Osteocyte (in vitro differentiated cells): ENCODE results near the gene PML. TPM values are rescaled to one million over a fixed set of nuclear protein-coding genes. Genes with fewer than 3 reads are reported as not detected.

Experiments
- DNase-seq: peaks from one replicate; pipeline ENCODE4 v3.0.0; 2021; ENCODE audit warnings: mixed read lengths; ENCODE audit not compliant: unreplicated experiment; ENCODE audit errors: extremely low spot score
- H3K27ac Mint-ChIP-seq: one replicate; pipeline ENCODE4 v1.8.0; 2021; ENCODE audit warnings: mild to moderate bottlenecking, mixed read lengths; ENCODE audit not compliant: unreplicated experiment
- H3K27me3 Mint-ChIP-seq: one replicate; pipeline ENCODE4 v1.8.0; 2021; ENCODE audit warnings: mixed read lengths; ENCODE audit not compliant: unreplicated experiment
- H3K36me3 Mint-ChIP-seq: one replicate; pipeline ENCODE4 v1.8.0; 2021; ENCODE audit warnings: mixed read lengths; ENCODE audit not compliant: unreplicated experiment
- H3K4me1 Mint-ChIP-seq: one replicate; pipeline ENCODE4 v1.8.0; 2021; ENCODE audit warnings: mixed read lengths; ENCODE audit not compliant: unreplicated experiment
- H3K4me3 Mint-ChIP-seq: one replicate; pipeline ENCODE4 v1.8.0; 2021; ENCODE audit warnings: mild to moderate bottlenecking, moderate library complexity, mixed read lengths; ENCODE audit not compliant: unreplicated experiment
- H3K9me3 Mint-ChIP-seq: one replicate; pipeline ENCODE4 v1.8.0; 2021; ENCODE audit warnings: mixed read lengths; ENCODE audit not compliant: unreplicated experiment
- long read RNA-seq: library from polyadenylated mRNA; unstranded; transcript quantifications from one replicate; pipeline ENCODE4 v2.0.0, GENCODE V29; 2021
- total RNA-seq: library from RNA; stranded (reverse); gene quantifications from 2 replicates; pipeline ENCODE4 v1.2.1, GENCODE V29; 2021
- TF ChIP-seq, protein P1 (sequence below): fragments of 200-600 bp; sonication (generic); IDR thresholded peaks from 2 replicates; pipeline ENCODE4 v1.5.0; 2021; ENCODE audit warnings: antibody characterized with exemption, mild to moderate bottlenecking, moderate library complexity

PML gene
- total RNA-seq: 60.6 and 63.1 TPM in 2 replicates
- long read RNA-seq, partial matches to known transcripts: 1 of 4 reads
- long read RNA-seq, other reads (novel, unspliced or antisense): 3 of 4 reads

GRCh38 chr15:73994413-73994883 is at the start of gene PML:
PML (plus strand) TSS chr15:73994716; CDS start chr15:73994813, 97 bp downstream.
- Mint-ChIP-seq H3K4me1 (peaks cover 66% of the 10 kb centered on the region), H3K27ac (peak within 1 kb of the TSS; percentile 93), H3K4me3 (peak within 1 kb of the TSS; percentile 95), H3K36me3 (peaks cover 11% of the 10 kb centered on the region), H3K27me3 (no peaks in the 10 kb centered on the region), H3K9me3 (no peaks in the 10 kb centered on the region)
- TF ChIP-seq, protein P1, sequence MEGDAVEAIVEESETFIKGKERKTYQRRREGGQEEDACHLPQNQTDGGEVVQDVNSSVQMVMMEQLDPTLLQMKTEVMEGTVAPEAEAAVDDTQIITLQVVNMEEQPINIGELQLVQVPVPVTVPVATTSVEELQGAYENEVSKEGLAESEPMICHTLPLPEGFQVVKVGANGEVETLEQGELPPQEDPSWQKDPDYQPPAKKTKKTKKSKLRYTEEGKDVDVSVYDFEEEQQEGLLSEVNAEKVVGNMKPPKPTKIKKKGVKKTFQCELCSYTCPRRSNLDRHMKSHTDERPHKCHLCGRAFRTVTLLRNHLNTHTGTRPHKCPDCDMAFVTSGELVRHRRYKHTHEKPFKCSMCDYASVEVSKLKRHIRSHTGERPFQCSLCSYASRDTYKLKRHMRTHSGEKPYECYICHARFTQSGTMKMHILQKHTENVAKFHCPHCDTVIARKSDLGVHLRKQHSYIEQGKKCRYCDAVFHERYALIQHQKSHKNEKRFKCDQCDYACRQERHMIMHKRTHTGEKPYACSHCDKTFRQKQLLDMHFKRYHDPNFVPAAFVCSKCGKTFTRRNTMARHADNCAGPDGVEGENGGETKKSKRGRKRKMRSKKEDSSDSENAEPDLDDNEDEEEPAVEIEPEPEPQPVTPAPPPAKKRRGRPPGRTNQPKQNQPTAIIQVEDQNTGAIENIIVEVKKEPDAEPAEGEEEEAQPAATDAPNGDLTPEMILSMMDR: no peak
- peak; percentile 96 for DNase-seq

DNA sequence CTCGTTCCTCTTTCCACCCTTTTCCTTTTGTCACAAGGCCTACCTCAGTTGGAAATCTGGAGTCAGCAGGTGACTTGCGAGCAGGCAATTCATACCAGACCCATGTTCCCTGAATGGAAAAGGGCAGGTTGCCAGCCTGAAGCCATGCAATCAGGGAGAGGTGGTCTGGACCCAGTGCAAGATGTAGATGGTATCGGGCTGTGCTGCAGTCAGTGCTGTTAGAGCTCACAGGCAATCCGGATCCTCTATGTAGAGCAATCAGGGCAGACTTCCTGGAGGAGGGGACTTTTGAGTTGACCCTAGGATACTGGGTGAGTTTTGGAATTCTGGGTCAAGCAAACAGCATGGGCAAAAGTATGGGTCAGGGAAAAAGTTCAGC is 49.4 kb upstream of the PML start:
- DNase-seq: no peak
- H3K27ac Mint-ChIP-seq: no peak overlapping the region
- TF ChIP-seq, protein P1: no peak
- no peak overlapping the region for H3K4me3 Mint-ChIP-seq
- H3K36me3 Mint-ChIP-seq: peaks cover 44% of the 10 kb centered on the region
- peaks cover 50% of the 10 kb centered on the region for H3K4me1 Mint-ChIP-seq
- no peaks in the 10 kb centered on the region for H3K9me3 Mint-ChIP-seq
- no peaks in the 10 kb centered on the region for H3K27me3 Mint-ChIP-seq

DNA sequence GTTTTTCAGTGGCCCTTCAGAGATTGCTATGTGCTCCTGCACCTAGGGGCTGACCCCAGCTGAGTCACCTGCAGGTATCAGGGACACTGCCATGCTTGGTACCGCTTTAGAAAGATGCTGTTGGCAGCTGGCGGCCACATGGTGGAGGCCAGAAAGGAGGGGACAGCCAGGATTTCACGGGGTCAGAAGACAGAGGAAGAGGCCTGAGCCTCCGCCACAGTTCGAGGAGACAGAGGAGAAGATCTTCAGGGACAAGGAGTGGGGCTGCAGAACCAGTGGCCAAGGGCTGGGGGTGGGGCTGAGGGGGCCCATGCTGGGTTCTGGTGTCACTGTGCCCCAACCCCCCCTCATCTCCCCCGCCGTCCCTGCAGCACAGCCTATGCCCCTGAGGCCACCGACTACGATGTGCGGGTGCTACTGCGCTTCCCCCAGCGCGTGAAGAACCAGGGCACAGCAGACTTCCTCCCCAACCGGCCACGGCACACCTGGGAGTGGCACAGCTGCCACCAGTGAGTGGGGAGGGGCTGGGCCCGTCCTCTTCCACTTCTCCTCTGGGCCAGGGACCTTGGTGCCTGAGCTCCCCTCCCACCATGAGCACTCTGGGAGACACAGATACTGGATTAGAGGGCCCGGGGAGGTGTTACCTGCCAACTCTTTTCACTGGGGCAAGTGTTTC is 48.3 kb upstream of the PML start:
- peaks cover 50% of the 10 kb centered on the region for H3K4me1 Mint-ChIP-seq
- H3K36me3 Mint-ChIP-seq: peaks cover 44% of the 10 kb centered on the region
- H3K27ac Mint-ChIP-seq: no peak overlapping the region
- H3K4me3 Mint-ChIP-seq: no peak overlapping the region
- no peak for DNase-seq
- H3K27me3 Mint-ChIP-seq: no peaks in the 10 kb centered on the region
- TF ChIP-seq, protein P1: no peak
- H3K9me3 Mint-ChIP-seq: no peaks in the 10 kb centered on the region

DNA sequence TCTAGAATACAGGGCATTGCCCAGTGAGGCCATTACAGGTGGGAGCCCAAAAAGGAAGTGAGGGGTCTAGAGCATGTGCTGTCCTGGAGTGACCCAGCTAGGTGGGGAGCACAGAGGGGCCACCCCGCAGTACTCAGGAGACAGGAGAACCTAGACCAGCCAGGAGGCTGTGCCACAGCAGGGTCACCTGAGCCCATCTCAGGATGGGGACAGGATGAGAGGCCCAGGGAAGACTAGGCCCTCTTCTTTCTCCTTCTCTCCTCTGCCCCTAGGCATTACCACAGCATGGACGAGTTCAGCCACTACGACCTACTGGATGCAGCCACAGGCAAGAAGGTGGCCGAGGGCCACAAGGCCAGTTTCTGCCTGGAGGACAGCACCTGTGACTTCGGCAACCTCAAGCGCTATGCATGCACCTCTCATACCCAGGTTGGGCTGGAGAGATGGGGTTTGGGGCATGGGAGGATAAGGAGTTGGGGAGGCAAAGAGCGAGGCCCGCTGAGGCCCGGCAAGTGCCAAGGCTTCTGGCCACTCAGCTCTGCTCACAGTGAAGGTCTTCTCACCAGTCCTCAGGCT is 47.6 kb upstream of the PML start:
- no peak for DNase-seq
- Mint-ChIP-seq H3K27ac (no peak overlapping the region), H3K9me3 (no peaks in the 10 kb centered on the region), H3K36me3 (peaks cover 44% of the 10 kb centered on the region), H3K4me3 (no peak overlapping the region), H3K4me1 (peaks cover 50% of the 10 kb centered on the region), H3K27me3 (no peaks in the 10 kb centered on the region)
- TF ChIP-seq, protein P1: no peak

DNA sequence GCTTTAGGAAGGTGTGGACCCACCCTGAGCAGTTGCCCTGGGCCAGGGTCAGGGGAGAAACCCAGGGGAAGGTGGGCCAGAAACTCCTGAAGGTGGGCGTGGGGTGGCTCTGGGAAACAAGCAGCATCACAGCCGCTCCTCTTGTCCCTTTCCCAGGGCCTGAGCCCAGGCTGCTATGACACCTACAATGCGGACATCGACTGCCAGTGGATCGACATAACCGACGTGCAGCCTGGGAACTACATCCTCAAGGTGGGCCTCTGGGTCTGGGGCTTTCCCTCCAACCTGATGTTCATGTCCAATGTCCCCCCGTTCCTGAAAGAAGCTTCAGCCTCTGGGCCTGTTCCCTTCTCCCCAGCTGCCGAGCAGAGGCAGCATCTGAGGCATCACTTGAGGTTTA is 46.9 kb upstream of the PML start:
- DNase-seq: no peak
- Mint-ChIP-seq H3K4me1 (peaks cover 50% of the 10 kb centered on the region), H3K27ac (no peak overlapping the region), H3K27me3 (no peaks in the 10 kb centered on the region), H3K36me3 (peaks cover 48% of the 10 kb centered on the region), H3K9me3 (no peaks in the 10 kb centered on the region), H3K4me3 (no peak overlapping the region)
- TF ChIP-seq, protein P1: no peak
